Kidney (tissue), 14 donors: Measurements from ENCODE around the gene RGL1. TPM values are rescaled to one million over a fixed set of nuclear protein-coding genes. Genes with fewer than 3 reads are reported as not detected.

ENCODE experiments used
- DNase-seq, 5 donors: peaks; one replicate each; pipeline ENCODE4 v3.0.0-alpha.2; 2013 to 2020
- FAIRE-seq: peaks from 2 replicates; lab custom pipeline; 2012; peaks lifted over from hg19 to GRCh38; lab: Jason Lieb, UNC
- H3K27ac ChIP-seq, 2 donors: one replicate each; pipeline ENCODE4 v1.7.0; 2013; ENCODE audit warnings: low read depth in 2 of 2, low read length in 2 of 2, inconsistent platforms in 1 of 2
- H3K27me3 ChIP-seq: one replicate; pipeline ENCODE4 v1.7.1; 2013; ENCODE audit warnings: low read length, inconsistent platforms; ENCODE audit not compliant: control insufficient read depth, insufficient read depth
- H3K36me3 ChIP-seq, 3 donors: one replicate each; pipeline versions ENCODE4 v1.7.0 to v1.7.1; 2013; ENCODE audit warnings: low read length in 3 of 3, control low read depth in 1 of 3, inconsistent platforms in 1 of 3; ENCODE audit not compliant: insufficient read depth in 3 of 3, control insufficient read depth in 2 of 3
- H3K4me1 ChIP-seq, 3 donors: one replicate each; pipeline versions ENCODE4 v1.7.0 to v1.7.1; 2013; ENCODE audit warnings: low read length in 3 of 3, inconsistent platforms in 1 of 3, low read depth in 1 of 3; ENCODE audit not compliant: control insufficient read depth in 2 of 3, insufficient read depth in 2 of 3
- H3K4me3 ChIP-seq, 3 donors: one replicate each; pipeline versions ENCODE4 v1.7.0 to v1.8.1; 2013; ENCODE audit warnings: low read length in 3 of 3, control low read depth in 1 of 3, inconsistent platforms in 1 of 3
- H3K9ac ChIP-seq, 3 donors: one replicate each; pipeline versions ENCODE4 v1.7.0 to v1.7.1; 2013; ENCODE audit warnings: low read length in 3 of 3, control low read depth in 1 of 3, inconsistent platforms in 1 of 3
- H3K9me3 ChIP-seq, 3 donors: one replicate each; pipeline versions ENCODE4 v1.7.0 to v1.7.1; 2013; ENCODE audit warnings: low read length in 3 of 3, control low read depth in 1 of 3, inconsistent platforms in 1 of 3; ENCODE audit not compliant: control insufficient read depth in 2 of 3, insufficient read depth in 1 of 3
- CTCF ChIP-seq: IDR thresholded peaks from 3 replicates; pipeline ENCODE4 v1.5.1; 2012; ENCODE audit warnings: mild to moderate bottlenecking, moderate library complexity, borderline replicate concordance; ENCODE audit not compliant: insufficient read depth; ENCODE audit errors: extremely low read depth
- intact Hi-C: fragments of 100-400 bp; cut with DNase I; formaldehyde crosslinking; loops from one replicate; pipeline ENCODE4 v1.11.1; 2022
- polyA plus RNA-seq: library from polyadenylated mRNA; stranded (reverse); fragments of 350-450 nt; fragmentation: Illumina TruSeq; extraction: RNeasy Lipid Tissue Mini Kit (QIAGEN cat#74804); gene quantifications from one replicate; pipeline ENCODE4 v1.2.3, GENCODE V29; 2014; ENCODE audit warnings: low read depth, low replicate concordance; ENCODE audit not compliant: insufficient read depth
- total RNA-seq: library from RNA; stranded (reverse); fragmentation: NEBNext Ultra II Directional; extraction: Animal tissue kit (Norgen Biotek cat#: 25700); gene quantifications from one replicate; pipeline ENCODE4 v1.2.1, GENCODE V29; 2021
- donor health status: control.
- donor health status: control.
- donor health status: control.
- donor health status: control.
- donor health status: control.
- donor health status: DM: yes; HTN: yes; CAD: no.
- donor health status: Normal renal cell carcinoma (clear cell type).

Gene RGL1
- total and polyA plus RNA-seq, 2 donors from 2014 or later, result 17.3 to 30.7 TPM

DNA sequence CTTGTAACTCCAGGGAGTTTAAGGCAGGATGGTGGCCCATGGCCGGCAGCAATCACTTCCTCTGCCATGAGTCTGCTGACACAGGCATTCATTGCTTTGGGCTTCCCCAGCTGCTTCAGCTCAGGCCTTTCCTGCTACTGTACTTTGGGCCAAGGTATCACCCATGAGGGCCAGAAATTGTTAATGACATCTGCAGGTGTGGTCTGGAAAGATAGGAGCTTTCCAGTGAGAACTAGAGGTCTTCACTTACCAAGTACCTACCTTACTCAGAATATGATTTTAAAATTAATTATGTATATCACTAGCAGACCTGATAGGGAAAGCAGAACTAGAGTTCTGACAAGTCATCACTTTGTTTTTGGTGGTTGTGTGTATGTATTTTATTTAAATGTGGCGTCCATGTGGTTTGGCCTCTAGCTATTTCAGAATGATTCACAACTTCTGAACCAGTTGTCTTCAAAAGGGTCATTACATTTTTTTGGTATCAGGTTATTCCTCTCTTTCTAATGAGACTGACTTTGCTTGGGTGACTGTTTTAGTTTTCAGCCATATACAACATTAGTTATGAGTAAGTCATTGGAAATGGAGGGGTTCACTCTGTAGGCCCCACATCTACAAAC, 2.7 kb downstream of the RGL1 start:
- H3K27me3 ChIP-seq, result no peaks in the 10 kb centered on the region
- FAIRE-seq (no peak), DNase-seq (peak in 2 of 5 donors; percentile 18 to 57)
- peak overlapping the region in 1 of 2 donors; percentile 61 for H3K27ac ChIP-seq
- peak overlapping the region; percentile 68 to 98 (median 90) for H3K4me3 ChIP-seq
- intact Hi-C loops, result no loop called here
- peaks cover 0 to 2% (median 0%) of the 10 kb centered on the region in 3 donors for H3K36me3 ChIP-seq
- H3K9me3 ChIP-seq, result no peaks in the 10 kb centered on the region
- no peak for TF ChIP-seq CTCF
- H3K9ac ChIP-seq, result peak overlapping the region in 2 of 3 donors; percentile 63 to 89
- H3K4me1 ChIP-seq, result peaks cover 5 to 22% (median 10%) of the 10 kb centered on the region in 3 donors

GRCh38 chr1:183808296-183809027, 3.5 kb downstream of the RGL1 start:
- Histone ChIP-seq H3K4me3 (peak overlapping the region; percentile 18 to 98 (median 68)), H3K9me3 (no peaks in the 10 kb centered on the region), H3K4me1 (peaks cover 8 to 25% (median 10%) of the 10 kb centered on the region in 3 donors), H3K27me3 (no peaks in the 10 kb centered on the region), H3K27ac (peak overlapping the region in 1 of 2 donors; percentile 22), H3K36me3 (peaks cover 0 to 2% (median 0%) of the 10 kb centered on the region in 3 donors), H3K9ac (peak overlapping the region in 1 of 3 donors; percentile 63)
- intact Hi-C loops, result no loop called here
- DNase-seq (peak in 2 of 5 donors; percentile 53 to 56), FAIRE-seq (no peak)
- no peak for TF ChIP-seq CTCF

- no peaks in the 10 kb centered on the region for H3K9me3 ChIP-seq
- H3K36me3 ChIP-seq, result peaks cover 0 to 2% (median 0%) of the 10 kb centered on the region in 3 donors
- DNase-seq, result no peak
- no peak for TF ChIP-seq CTCF
- H3K4me1 ChIP-seq, result peaks cover 6 to 32% (median 13%) of the 10 kb centered on the region in 3 donors
- no peak overlapping the region for H3K27ac ChIP-seq
- H3K27me3 ChIP-seq, result no peaks in the 10 kb centered on the region
- no peak for FAIRE-seq
- H3K9ac ChIP-seq, result no peak overlapping the region
- peak overlapping the region in 1 of 3 donors; percentile 32 for H3K4me3 ChIP-seq
- intact Hi-C loops, result no loop called here
Measured at GRCh38 chr1:183810121-183810520, 5.2 kb downstream of the RGL1 start.
